NCI-H146 (cell line): ENCODE results near the gene SPARC.
A peak's percentile ranks its signal among the peaks of the same experiment; 100 is the strongest.
"Not testable (repeated sequence)": the region's sequence is repeated elsewhere in the genome, so short reads cannot be mapped to it uniquely, and the experiment has no call there.

Experiments
- DNase-seq: peaks from one replicate; lab custom pipeline; 2025; lab: John Stamatoyannopoulos, UW

Gene SPARC

GRCh38 chr5:151700296-151700695 lies 13.6 kb upstream of the SPARC start:
- DNase-seq = no peak

GRCh38 chr5:151699071-151699901 lies 12.6 kb upstream of the SPARC start:
- no peak for DNase-seq

- not testable (repeated sequence) for DNase-seq
Measured at GRCh38 chr5:151698081-151698480, 11.4 kb upstream of the SPARC start.

GRCh38 chr5:151697452-151697851 lies 10.7 kb upstream of the SPARC start:
- DNase-seq = no peak

GRCh38 chr5:151696470-151697061 lies 9.9 kb upstream of the SPARC start:
- no peak for DNase-seq

- no peak for DNase-seq
Measured at GRCh38 chr5:151695464-151695863, 8.7 kb upstream of the SPARC start.

GRCh38 chr5:151694035-151694485 lies 7.3 kb upstream of the SPARC start:
- no peak for DNase-seq

- DNase-seq = peak; percentile 40
Measured at GRCh38 chr5:151692312-151692711, 5.6 kb upstream of the SPARC start.

- no peak for DNase-seq
Measured at GRCh38 chr5:151691706-151692105, 5.0 kb upstream of the SPARC start.

GRCh38 chr5:151689591-151689990 lies 2.9 kb upstream of the SPARC start:
- DNase-seq = not testable (repeated sequence)

GRCh38 chr5:151688436-151688835 lies 1.7 kb upstream of the SPARC start:
- no peak for DNase-seq

- no peak for DNase-seq
Measured at GRCh38 chr5:151685749-151686673, 704 bp downstream of the SPARC start.

- DNase-seq = no peak
Measured at GRCh38 chr5:151684690-151685361, 1.9 kb downstream of the SPARC start.

GRCh38 chr5:151683986-151684588 lies 2.6 kb downstream of the SPARC start:
- DNase-seq = no peak

- DNase-seq = no peak
Measured at GRCh38 chr5:151683444-151683843, 3.3 kb downstream of the SPARC start.

GRCh38 chr5:151682751-151683331 lies 3.9 kb downstream of the SPARC start:
- DNase-seq = no peak

GRCh38 chr5:151682240-151682639 lies 4.5 kb downstream of the SPARC start:
- DNase-seq = no peak

GRCh38 chr5:151680944-151681427 lies 5.7 kb downstream of the SPARC start:
- DNase-seq = no peak

GRCh38 chr5:151680156-151680505 lies 6.6 kb downstream of the SPARC start:
- not testable (repeated sequence) for DNase-seq

GRCh38 chr5:151679421-151680155 lies 7.1 kb downstream of the SPARC start:
- DNase-seq = no peak
